ENCODE results near the gene THOP1.

DNA sequence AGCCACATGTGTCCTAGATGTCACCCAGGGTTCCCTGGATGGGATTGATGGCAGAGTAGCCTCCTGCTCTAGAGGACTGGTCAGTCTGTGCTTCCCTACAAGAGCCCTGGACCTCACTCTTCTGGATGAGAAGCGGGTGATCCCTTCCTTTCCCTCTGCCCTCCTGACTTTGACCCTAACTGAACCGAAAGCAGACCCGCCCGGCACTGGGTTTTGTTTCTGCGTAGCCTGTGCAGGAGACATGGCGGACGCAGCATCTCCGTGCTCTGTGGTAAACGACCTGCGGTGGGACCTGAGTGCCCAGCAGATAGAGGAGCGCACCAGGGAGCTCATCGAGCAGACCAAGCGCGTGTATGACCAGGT is 4.9 kb downstream of the THOP1 start:
- TF ChIP-seq POLR2A (IDR thresholded peaks at IDR 0.05), result no peak
- TF ChIP-seq, protein P1, sequence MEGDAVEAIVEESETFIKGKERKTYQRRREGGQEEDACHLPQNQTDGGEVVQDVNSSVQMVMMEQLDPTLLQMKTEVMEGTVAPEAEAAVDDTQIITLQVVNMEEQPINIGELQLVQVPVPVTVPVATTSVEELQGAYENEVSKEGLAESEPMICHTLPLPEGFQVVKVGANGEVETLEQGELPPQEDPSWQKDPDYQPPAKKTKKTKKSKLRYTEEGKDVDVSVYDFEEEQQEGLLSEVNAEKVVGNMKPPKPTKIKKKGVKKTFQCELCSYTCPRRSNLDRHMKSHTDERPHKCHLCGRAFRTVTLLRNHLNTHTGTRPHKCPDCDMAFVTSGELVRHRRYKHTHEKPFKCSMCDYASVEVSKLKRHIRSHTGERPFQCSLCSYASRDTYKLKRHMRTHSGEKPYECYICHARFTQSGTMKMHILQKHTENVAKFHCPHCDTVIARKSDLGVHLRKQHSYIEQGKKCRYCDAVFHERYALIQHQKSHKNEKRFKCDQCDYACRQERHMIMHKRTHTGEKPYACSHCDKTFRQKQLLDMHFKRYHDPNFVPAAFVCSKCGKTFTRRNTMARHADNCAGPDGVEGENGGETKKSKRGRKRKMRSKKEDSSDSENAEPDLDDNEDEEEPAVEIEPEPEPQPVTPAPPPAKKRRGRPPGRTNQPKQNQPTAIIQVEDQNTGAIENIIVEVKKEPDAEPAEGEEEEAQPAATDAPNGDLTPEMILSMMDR (IDR thresholded peaks at IDR 0.05), result no peak
